ENCODE data around the gene DDX28.

DNA sequence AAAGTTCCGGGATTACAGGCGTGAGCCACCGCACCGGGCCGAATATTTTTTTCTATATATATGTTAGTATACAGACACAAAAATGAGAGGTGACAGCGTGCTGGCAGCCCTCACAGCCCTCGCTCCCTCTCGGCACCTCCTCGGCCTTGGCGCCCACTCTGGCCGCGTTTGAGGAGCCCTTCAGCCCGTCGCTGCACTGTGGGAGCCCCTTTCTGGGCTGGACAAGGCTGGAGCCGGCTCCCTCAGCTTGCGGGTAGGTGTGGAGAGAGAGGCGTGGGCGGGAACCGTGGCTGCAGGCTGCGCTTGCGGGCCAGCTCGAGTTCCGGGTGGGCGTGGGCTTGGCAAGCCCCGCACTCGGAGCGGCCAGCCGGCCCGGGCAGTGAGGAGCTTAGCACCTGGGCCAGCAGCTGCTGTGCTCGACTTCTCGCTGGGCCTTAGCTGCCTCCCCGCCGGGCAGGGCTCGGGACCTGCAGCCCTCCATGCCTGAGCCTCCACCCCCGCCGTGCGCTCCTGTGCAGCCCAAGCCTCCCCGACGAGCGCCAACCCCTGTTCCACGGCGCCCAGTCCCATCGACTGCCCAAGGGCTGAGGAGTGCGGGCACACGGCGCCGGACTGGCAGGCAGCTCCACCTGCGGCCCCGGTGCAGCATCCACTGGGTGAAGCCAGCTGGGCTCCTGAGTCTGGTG lies 40.9 kb downstream of the DDX28 start:
- TF ChIP-seq TAF1 (IDR thresholded peaks at IDR 0.05; ENCODE audit: borderline replicate concordance, low read depth, low read length) (no peak), POLR2A (IDR thresholded peaks at IDR 0.05; ENCODE audit: low read depth, low read length) (no peak), POLR2AphosphoS5 (IDR thresholded peaks at IDR 0.05; ENCODE audit: low read depth, low read length) (no peak)

All from GM12892 (cell line).